HCT116 (cell line): Measurements from ENCODE around the gene GTF2H4. TPM values are rescaled to one million over a fixed set of nuclear protein-coding genes. Genes with fewer than 3 reads are reported as not detected.

Experiments
- ATAC-seq: fragments of 200-7000 bp; cut with Tn5 transposase; 2 replicates; pipeline ENCODE4 v1.9.1; 2020; ENCODE audit warnings: mild to moderate bottlenecking, moderate library complexity
- BruUV-seq: library from RNA; stranded (reverse); fragments of 400-500 nt; replicated peaks from 2 replicates; lab custom pipeline; 2021; lab: Mats Ljungman, UMichigan
- CTCF ChIA-PET: fragments of 300-600 bp; sonication (Branson Sonifier 250); formaldehyde crosslinking; loops from one replicate; lab custom pipeline; 2021; ENCODE audit warnings: antibody characterized with exemption; lab: Charles Lee
- POLR2A ChIA-PET: fragments of 300-600, 350-600 bp; sonication (Branson Sonifier 250); formaldehyde crosslinking; loops from one replicate; lab custom pipeline; 2021; ENCODE audit warnings: antibody characterized with exemption; lab: Charles Lee
- RAD21 ChIA-PET, 2 experiments: fragments of 300-600 bp; sonication (Branson Sonifier 250); formaldehyde crosslinking; loops; one replicate each; lab custom pipeline; 2023; ENCODE audit warnings: low total read pairs in 2 of 2; ENCODE audit not compliant: uncharacterized antibody in 2 of 2, unreplicated experiment in 2 of 2, low non-redundant PET in 1 of 2; lab: Charles Lee
- DNase-seq: peaks from one replicate; pipeline ENCODE4 v3.0.0-alpha.2; 2010; ENCODE audit warnings: low read depth, low spot score
- H2AFZ ChIP-seq: fragments of 200-600 bp; shearing (Covaris generic), sonication (generic); 2 replicates; pipeline ENCODE4 v1.6.1; 2017; ENCODE audit warnings: low read depth, mixed run types, mixed read lengths, antibody characterized with exemption, low read length; ENCODE audit not compliant: poor library complexity, severe bottlenecking
- H3K27ac ChIP-seq: 2 replicates; pipeline ENCODE4 v1.5.1; 2012; ENCODE audit warnings: low read depth, low read length
- H3K27me3 ChIP-seq: fragments of 200-600 bp; sonication (generic); 2 replicates; pipeline ENCODE4 v1.6.1; 2016; ENCODE audit warnings: mixed run types, low read length, mixed read lengths; ENCODE audit not compliant: insufficient read depth
- H3K36me3 ChIP-seq, 2 experiments: fragments of 200-500 bp in 1 of 2; fragments of 200-600 bp in 1 of 2; sonication (Bioruptor generic) in 1 of 2; sonication (generic) in 1 of 2; 2 replicates each; pipeline versions ENCODE4 v1.5.1 to v1.6.1; 2014 to 2016; ENCODE audit warnings: low read length in 2 of 2, inconsistent platforms in 1 of 2, mixed read lengths in 1 of 2, mixed run types in 1 of 2; ENCODE audit not compliant: insufficient read depth in 2 of 2, control insufficient read depth in 1 of 2
- H3K4me1 ChIP-seq, 2 experiments: fragments of 200-600 bp in 1 of 2; sonication (generic) in 1 of 2; 2 replicates each; pipeline versions ENCODE4 v1.5.1 to v1.6.1; 2012 to 2017; ENCODE audit warnings: low read length in 2 of 2, inconsistent platforms in 1 of 2, mild to moderate bottlenecking in 1 of 2, mixed read lengths in 1 of 2, mixed run types in 1 of 2, moderate library complexity in 1 of 2; ENCODE audit not compliant: insufficient read depth in 2 of 2, control insufficient read depth in 1 of 2
- H3K4me2 ChIP-seq: fragments of 200-600 bp; sonication (generic); 2 replicates; pipeline ENCODE4 v1.6.1; 2017; ENCODE audit warnings: mixed run types, low read length, mixed read lengths
- H3K4me3 ChIP-seq, 2 experiments: fragments of 200-600 bp in 1 of 2; sonication (generic) in 1 of 2; replicated peaks in 1 of 2; 2 replicates each; pipeline ENCODE4 v1.5.1; 2011 to 2016; ENCODE audit warnings: low read length in 2 of 2, control low read depth in 1 of 2, low read depth in 1 of 2, mild to moderate bottlenecking in 1 of 2, mixed read lengths in 1 of 2, mixed run types in 1 of 2
- H3K79me2 ChIP-seq: fragments of 200-600 bp; sonication (generic); 2 replicates; pipeline ENCODE4 v1.6.1; 2017; ENCODE audit warnings: mild to moderate bottlenecking, mixed run types, low read length, moderate library complexity, mixed read lengths; ENCODE audit not compliant: insufficient read depth
- H3K9ac ChIP-seq: fragments of 200-600 bp; sonication (generic); 2 replicates; pipeline ENCODE4 v1.6.1; 2016; ENCODE audit warnings: low read length, mixed read lengths
- H3K9me2 ChIP-seq: fragments of 200-600 bp; sonication (generic), shearing (Covaris generic); 2 replicates; pipeline ENCODE4 v1.6.1; 2017; ENCODE audit warnings: mixed run types, mild to moderate bottlenecking, moderate library complexity; ENCODE audit not compliant: insufficient read depth
- H3K9me3 ChIP-seq, 2 experiments: fragments of 200-500 bp in 1 of 2; fragments of 200-600 bp in 1 of 2; sonication (Bioruptor generic) in 1 of 2; sonication (generic) in 1 of 2; 2 replicates each; pipeline ENCODE4 v1.6.1; 2014 to 2017; ENCODE audit warnings: low read length in 2 of 2, mixed read lengths in 2 of 2, inconsistent platforms in 1 of 2, low read depth in 1 of 2, mild to moderate bottlenecking in 1 of 2, mixed run types in 1 of 2, moderate library complexity in 1 of 2; ENCODE audit not compliant: control insufficient read depth in 1 of 2, insufficient read depth in 1 of 2
- H4K20me1 ChIP-seq: fragments of 200-600 bp; sonication (generic), shearing (Covaris generic); 2 replicates; pipeline ENCODE4 v1.6.1; 2017; ENCODE audit warnings: mixed run types, mild to moderate bottlenecking, moderate library complexity; ENCODE audit not compliant: insufficient read depth
- CBX3 ChIP-seq: IDR thresholded peaks from 2 replicates; pipeline ENCODE4 v1.6.1; 2012; ENCODE audit warnings: low read depth
- CEBPB ChIP-seq: IDR thresholded peaks from 2 replicates; pipeline ENCODE4 v1.6.1; 2012; ENCODE audit warnings: low read depth
- EGR1 ChIP-seq: IDR thresholded peaks from 2 replicates; pipeline ENCODE4 v1.6.1; 2012; ENCODE audit warnings: low read depth
- ELF1 ChIP-seq: IDR thresholded peaks from 2 replicates; pipeline ENCODE4 v1.6.1; 2012; ENCODE audit warnings: low read depth, borderline replicate concordance
- EZH2phosphoT487 ChIP-seq: fragments of 200-600 bp; IDR thresholded peaks from 2 replicates; pipeline ENCODE4 v1.6.1; 2018; ENCODE audit warnings: antibody characterized with exemption, borderline replicate concordance
- JUND ChIP-seq: IDR thresholded peaks from 2 replicates; pipeline ENCODE4 v1.6.1; 2012
- POLR2A ChIP-seq: IDR thresholded peaks from 2 replicates; pipeline ENCODE4 v1.7.0; 2011; ENCODE audit warnings: borderline replicate concordance; ENCODE audit not compliant: insufficient read depth, insufficient read length; ENCODE audit errors: extremely low read depth
- POLR2AphosphoS5 ChIP-seq: IDR thresholded peaks from 2 replicates; pipeline ENCODE4 v1.6.1; 2011; ENCODE audit warnings: mild to moderate bottlenecking, low read depth, low read length, moderate library complexity
- SP1 ChIP-seq: IDR thresholded peaks from 2 replicates; pipeline ENCODE4 v1.6.1; 2012; ENCODE audit warnings: low read depth
- TCF7L2 ChIP-seq: IDR thresholded peaks from 2 replicates; pipeline ENCODE4 v1.7.0; 2011; ENCODE audit warnings: borderline replicate concordance, inconsistent platforms; ENCODE audit not compliant: insufficient read depth, insufficient read length; ENCODE audit errors: extremely low read depth
- YY1 ChIP-seq: IDR thresholded peaks from 2 replicates; pipeline ENCODE4 v1.6.1; 2011; ENCODE audit warnings: low read length, low read depth, moderate library complexity, mild to moderate bottlenecking; ENCODE audit not compliant: insufficient replicate concordance; ENCODE audit errors: extremely low read depth
- ZFX ChIP-seq: fragments of 450-650 bp; IDR thresholded peaks from 2 replicates; pipeline ENCODE4 v1.6.1; 2017
- ZNF274 ChIP-seq: fragments of 200-500 bp; sonication (Bioruptor generic); IDR thresholded peaks from 2 replicates; pipeline ENCODE4 v1.6.1; 2014; ENCODE audit warnings: mild to moderate bottlenecking, low read depth, low read length, inconsistent platforms
- intact Hi-C: fragments of 100-400 bp; cut with micrococcal nuclease; formaldehyde crosslinking; loops from 2 replicates; pipeline ENCODE4 v1.10.0; 2022
- total RNA-seq: library from RNA; stranded (reverse); gene quantifications from one replicate; pipeline ENCODE4 v1.2.1, GENCODE V29; 2021; ENCODE audit not compliant: unreplicated experiment
- TF ChIP-seq, protein P1 (sequence below): IDR thresholded peaks from 2 replicates; pipeline ENCODE4 v1.6.1; 2012; ENCODE audit warnings: low read depth
- TF ChIP-seq, protein P2 (sequence below), 3 experiments: fragments of 200-600 bp in 1 of 3; sonication (generic) in 1 of 3; IDR thresholded peaks in 2 of 3; conservative IDR thresholded peaks in 1 of 3; 2 replicates each; pipeline ENCODE4 v1.5.1; 2012 to 2017; ENCODE audit warnings: low read depth in 2 of 3, low read length in 2 of 3, antibody characterized with exemption in 1 of 3, borderline replicate concordance in 1 of 3, control low read depth in 1 of 3, mild to moderate bottlenecking in 1 of 3, mixed read lengths in 1 of 3, mixed run types in 1 of 3, moderate library complexity in 1 of 3; ENCODE audit not compliant: insufficient read depth in 1 of 3
- TF ChIP-seq, protein P3 (sequence below): IDR thresholded peaks from 2 replicates; pipeline ENCODE4 v1.6.1; 2011; ENCODE audit warnings: mild to moderate bottlenecking, low read length, moderate library complexity; ENCODE audit not compliant: insufficient replicate concordance; ENCODE audit errors: extremely low read depth
- TF ChIP-seq, protein P4 (sequence below): IDR thresholded peaks from 2 replicates; pipeline ENCODE4 v1.6.1; 2012

GTF2H4 gene
- total RNA-seq, 1 experiment from 2014 or later: 59.7 TPM

DNA sequence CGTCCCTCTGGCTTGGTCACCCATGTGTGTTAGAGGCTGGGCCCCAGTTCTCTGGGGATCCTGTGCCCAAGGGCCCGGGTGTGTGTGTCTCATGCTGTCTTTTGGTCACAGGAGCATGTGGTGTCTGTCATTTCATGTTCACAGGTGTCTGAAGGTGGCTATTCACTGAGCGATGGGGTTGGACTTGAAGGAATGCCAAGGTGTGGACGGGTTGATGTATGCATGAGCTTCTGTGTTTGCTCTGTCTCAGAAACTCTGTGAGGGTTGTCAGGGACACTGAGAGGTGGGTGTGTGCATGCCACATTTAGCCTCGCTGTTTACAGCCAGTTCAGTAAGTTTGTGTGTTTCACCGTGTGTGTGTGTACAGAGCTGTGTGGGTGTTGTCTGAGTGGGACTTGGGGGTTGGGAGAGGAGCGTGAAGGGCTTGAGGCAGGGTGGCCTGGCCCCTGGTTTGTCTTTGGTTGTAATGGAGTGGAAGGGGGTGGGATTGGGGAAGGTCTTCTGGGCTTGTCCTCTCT lies 22.5 kb upstream of the GTF2H4 start:
- BruUV-seq: TSS peak; percentile 88
- TF ChIP-seq, protein P1, sequence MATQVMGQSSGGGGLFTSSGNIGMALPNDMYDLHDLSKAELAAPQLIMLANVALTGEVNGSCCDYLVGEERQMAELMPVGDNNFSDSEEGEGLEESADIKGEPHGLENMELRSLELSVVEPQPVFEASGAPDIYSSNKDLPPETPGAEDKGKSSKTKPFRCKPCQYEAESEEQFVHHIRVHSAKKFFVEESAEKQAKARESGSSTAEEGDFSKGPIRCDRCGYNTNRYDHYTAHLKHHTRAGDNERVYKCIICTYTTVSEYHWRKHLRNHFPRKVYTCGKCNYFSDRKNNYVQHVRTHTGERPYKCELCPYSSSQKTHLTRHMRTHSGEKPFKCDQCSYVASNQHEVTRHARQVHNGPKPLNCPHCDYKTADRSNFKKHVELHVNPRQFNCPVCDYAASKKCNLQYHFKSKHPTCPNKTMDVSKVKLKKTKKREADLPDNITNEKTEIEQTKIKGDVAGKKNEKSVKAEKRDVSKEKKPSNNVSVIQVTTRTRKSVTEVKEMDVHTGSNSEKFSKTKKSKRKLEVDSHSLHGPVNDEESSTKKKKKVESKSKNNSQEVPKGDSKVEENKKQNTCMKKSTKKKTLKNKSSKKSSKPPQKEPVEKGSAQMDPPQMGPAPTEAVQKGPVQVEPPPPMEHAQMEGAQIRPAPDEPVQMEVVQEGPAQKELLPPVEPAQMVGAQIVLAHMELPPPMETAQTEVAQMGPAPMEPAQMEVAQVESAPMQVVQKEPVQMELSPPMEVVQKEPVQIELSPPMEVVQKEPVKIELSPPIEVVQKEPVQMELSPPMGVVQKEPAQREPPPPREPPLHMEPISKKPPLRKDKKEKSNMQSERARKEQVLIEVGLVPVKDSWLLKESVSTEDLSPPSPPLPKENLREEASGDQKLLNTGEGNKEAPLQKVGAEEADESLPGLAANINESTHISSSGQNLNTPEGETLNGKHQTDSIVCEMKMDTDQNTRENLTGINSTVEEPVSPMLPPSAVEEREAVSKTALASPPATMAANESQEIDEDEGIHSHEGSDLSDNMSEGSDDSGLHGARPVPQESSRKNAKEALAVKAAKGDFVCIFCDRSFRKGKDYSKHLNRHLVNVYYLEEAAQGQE: no peak
- TF ChIP-seq POLR2AphosphoS5 (no peak), SP1 (no peak), ELF1 (no peak), CEBPB (no peak), JUND (no peak), EZH2phosphoT487 (no peak), TCF7L2 (no peak), EGR1 (no peak), POLR2A (no peak), YY1 (no peak), ZFX (no peak), CBX3 (no peak), ZNF274 (no peak)
- TF ChIP-seq, protein P2, sequence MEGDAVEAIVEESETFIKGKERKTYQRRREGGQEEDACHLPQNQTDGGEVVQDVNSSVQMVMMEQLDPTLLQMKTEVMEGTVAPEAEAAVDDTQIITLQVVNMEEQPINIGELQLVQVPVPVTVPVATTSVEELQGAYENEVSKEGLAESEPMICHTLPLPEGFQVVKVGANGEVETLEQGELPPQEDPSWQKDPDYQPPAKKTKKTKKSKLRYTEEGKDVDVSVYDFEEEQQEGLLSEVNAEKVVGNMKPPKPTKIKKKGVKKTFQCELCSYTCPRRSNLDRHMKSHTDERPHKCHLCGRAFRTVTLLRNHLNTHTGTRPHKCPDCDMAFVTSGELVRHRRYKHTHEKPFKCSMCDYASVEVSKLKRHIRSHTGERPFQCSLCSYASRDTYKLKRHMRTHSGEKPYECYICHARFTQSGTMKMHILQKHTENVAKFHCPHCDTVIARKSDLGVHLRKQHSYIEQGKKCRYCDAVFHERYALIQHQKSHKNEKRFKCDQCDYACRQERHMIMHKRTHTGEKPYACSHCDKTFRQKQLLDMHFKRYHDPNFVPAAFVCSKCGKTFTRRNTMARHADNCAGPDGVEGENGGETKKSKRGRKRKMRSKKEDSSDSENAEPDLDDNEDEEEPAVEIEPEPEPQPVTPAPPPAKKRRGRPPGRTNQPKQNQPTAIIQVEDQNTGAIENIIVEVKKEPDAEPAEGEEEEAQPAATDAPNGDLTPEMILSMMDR (IDR thresholded peaks at IDR 0.05 in 2 of 3, conservative IDR thresholded peaks at IDR 0.05 in 1 of 3; ENCODE audit: borderline replicate concordance in 1 of 3, insufficient read depth in 1 of 3, low read depth in 2 of 3, low read length in 2 of 3): no peak
- TF ChIP-seq, protein P3, sequence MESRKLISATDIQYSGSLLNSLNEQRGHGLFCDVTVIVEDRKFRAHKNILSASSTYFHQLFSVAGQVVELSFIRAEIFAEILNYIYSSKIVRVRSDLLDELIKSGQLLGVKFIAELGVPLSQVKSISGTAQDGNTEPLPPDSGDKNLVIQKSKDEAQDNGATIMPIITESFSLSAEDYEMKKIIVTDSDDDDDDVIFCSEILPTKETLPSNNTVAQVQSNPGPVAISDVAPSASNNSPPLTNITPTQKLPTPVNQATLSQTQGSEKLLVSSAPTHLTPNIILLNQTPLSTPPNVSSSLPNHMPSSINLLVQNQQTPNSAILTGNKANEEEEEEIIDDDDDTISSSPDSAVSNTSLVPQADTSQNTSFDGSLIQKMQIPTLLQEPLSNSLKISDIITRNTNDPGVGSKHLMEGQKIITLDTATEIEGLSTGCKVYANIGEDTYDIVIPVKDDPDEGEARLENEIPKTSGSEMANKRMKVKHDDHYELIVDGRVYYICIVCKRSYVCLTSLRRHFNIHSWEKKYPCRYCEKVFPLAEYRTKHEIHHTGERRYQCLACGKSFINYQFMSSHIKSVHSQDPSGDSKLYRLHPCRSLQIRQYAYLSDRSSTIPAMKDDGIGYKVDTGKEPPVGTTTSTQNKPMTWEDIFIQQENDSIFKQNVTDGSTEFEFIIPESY: no peak
- TF ChIP-seq, protein P4, sequence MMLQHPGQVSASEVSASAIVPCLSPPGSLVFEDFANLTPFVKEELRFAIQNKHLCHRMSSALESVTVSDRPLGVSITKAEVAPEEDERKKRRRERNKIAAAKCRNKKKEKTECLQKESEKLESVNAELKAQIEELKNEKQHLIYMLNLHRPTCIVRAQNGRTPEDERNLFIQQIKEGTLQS: no peak
- Histone ChIP-seq H3K79me2 (peaks cover 76% of the 10 kb centered on the region), H3K4me1 (peaks cover 50 to 65% of the 10 kb centered on the region in 2 experiments), H3K36me3 (peaks cover 9 to 18% of the 10 kb centered on the region in 2 experiments; a peak in 3 of 4 replicates), H2AFZ (no peak overlapping the region), H3K4me3 (peak overlapping the region; percentile 83 to 87), H3K9me2 (no peaks in the 10 kb centered on the region), H4K20me1 (no peaks in the 10 kb centered on the region), H3K27me3 (no peaks in the 10 kb centered on the region), H3K27ac (peak overlapping the region; percentile 99), H3K9ac (peak overlapping the region; percentile 92), H3K9me3 (no peaks in the 10 kb centered on the region), H3K4me2 (peak overlapping the region; percentile 99)
- RAD21 ChIA-PET: no interaction called here
- ATAC-seq (peak; percentile 6), DNase-seq (no peak)
- intact Hi-C loops: loop anchor here (2.0 kb wide), 1 partner anchor 23 kb away; the partner anchor contains the start of gene GTF2H4
- CTCF ChIA-PET: no interaction called here
- POLR2A ChIA-PET: interaction anchor here (0.6 to 0.7 kb wide), 2 partner anchors 11 to 28 kb away, joined by 4 read pairs; no protein-coding TSS in a partner anchor
